GM06990 (cell line): Measurements from ENCODE around the gene TBC1D4.

ENCODE experiments used
- DNase-seq: peaks from one replicate; pipeline ENCODE4 v3.0.0-alpha.2; 2011; ENCODE audit not compliant: insufficient read length; ENCODE audit errors: extremely low read depth
- H3K27me3 ChIP-seq: replicated peaks from 2 replicates; pipeline ENCODE4 v1.6.0; 2011; ENCODE audit warnings: low read length; ENCODE audit not compliant: control insufficient read depth, insufficient read depth
- H3K36me3 ChIP-seq: 2 replicates; pipeline ENCODE4 v1.5.1; 2011; ENCODE audit warnings: low read length; ENCODE audit not compliant: control insufficient read depth, insufficient read depth
- H3K4me3 ChIP-seq: replicated peaks from 2 replicates; pipeline ENCODE4 v1.5.1; 2011; ENCODE audit warnings: low read depth, mild to moderate bottlenecking, control low read depth, low read length
- TF ChIP-seq, protein P1 (sequence below): IDR thresholded peaks from 2 replicates; pipeline ENCODE4 v1.5.1; 2011; ENCODE audit warnings: low read length, control low read depth, mild to moderate bottlenecking, inconsistent platforms; ENCODE audit not compliant: insufficient read depth, poor library complexity, severe bottlenecking

The TBC1D4 gene

DNA sequence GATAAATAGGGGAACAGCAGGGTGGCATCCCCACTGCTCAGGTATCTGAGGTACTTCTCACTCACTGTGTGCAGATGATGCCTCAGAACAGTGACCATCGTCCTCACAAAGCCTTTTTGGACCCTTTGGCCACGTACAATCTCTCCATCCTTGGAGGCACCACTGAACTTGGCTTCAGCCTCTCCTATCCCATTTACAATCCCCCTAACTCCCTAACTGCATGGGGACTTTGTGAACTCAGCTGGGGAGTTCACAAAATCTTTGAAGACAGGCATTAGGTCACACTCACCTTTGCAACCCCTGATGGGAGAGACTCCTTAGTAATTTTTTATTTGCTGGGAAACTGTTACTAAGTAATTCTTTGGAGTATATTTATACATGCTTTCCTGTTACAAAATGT is 60.8 kb downstream of the TBC1D4 start:
- DNase-seq = no peak
- Histone ChIP-seq H3K27me3 (no peaks in the 10 kb centered on the region), H3K4me3 (no peak overlapping the region), H3K36me3 (no peaks in the 10 kb centered on the region)
- TF ChIP-seq, protein P1, sequence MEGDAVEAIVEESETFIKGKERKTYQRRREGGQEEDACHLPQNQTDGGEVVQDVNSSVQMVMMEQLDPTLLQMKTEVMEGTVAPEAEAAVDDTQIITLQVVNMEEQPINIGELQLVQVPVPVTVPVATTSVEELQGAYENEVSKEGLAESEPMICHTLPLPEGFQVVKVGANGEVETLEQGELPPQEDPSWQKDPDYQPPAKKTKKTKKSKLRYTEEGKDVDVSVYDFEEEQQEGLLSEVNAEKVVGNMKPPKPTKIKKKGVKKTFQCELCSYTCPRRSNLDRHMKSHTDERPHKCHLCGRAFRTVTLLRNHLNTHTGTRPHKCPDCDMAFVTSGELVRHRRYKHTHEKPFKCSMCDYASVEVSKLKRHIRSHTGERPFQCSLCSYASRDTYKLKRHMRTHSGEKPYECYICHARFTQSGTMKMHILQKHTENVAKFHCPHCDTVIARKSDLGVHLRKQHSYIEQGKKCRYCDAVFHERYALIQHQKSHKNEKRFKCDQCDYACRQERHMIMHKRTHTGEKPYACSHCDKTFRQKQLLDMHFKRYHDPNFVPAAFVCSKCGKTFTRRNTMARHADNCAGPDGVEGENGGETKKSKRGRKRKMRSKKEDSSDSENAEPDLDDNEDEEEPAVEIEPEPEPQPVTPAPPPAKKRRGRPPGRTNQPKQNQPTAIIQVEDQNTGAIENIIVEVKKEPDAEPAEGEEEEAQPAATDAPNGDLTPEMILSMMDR = no peak

DNA sequence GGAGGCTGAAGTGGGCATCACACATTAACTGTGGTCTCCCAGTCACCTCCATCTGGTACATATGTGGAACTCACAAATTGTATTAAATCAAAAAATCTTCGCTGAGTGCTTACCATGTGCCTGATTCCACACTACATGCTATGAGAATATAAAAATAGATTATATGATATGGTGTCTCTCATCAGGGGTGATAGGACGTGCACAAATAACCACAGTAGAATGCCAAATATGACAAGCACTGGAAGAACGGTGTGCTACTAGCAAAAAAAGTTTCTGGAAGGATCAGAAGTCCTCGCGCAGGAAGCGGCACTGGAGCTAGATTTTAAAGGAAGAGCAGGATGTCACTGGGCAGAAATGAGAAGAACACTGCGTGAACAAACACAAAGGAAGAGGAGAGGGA is 62.3 kb downstream of the TBC1D4 start:
- DNase-seq = no peak
- TF ChIP-seq, protein P1 = no peak
- no peak overlapping the region for H3K4me3 ChIP-seq
- H3K36me3 ChIP-seq = no peaks in the 10 kb centered on the region
- no peaks in the 10 kb centered on the region for H3K27me3 ChIP-seq

DNA sequence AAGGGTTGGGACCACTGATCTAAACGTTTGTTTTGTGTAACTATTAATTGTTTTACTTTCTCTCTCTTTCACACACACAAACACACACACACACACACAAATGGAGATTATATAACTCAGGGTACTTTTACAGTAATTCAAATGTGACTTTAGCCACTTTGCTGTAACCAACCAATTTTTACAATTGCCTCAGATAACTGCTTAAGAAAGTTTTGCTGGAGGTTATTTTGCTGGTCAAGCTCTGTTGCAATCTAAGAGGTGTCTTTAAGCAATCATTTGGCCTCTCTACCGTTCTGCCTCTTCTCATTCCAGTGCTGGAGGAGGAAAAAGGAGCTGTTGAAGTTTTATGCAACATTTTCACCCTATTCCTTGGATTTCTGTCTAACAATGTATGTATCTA is 63.0 kb downstream of the TBC1D4 start:
- Histone ChIP-seq H3K4me3 (no peak overlapping the region), H3K36me3 (no peaks in the 10 kb centered on the region), H3K27me3 (no peaks in the 10 kb centered on the region)
- TF ChIP-seq, protein P1 = no peak
- no peak for DNase-seq

DNA sequence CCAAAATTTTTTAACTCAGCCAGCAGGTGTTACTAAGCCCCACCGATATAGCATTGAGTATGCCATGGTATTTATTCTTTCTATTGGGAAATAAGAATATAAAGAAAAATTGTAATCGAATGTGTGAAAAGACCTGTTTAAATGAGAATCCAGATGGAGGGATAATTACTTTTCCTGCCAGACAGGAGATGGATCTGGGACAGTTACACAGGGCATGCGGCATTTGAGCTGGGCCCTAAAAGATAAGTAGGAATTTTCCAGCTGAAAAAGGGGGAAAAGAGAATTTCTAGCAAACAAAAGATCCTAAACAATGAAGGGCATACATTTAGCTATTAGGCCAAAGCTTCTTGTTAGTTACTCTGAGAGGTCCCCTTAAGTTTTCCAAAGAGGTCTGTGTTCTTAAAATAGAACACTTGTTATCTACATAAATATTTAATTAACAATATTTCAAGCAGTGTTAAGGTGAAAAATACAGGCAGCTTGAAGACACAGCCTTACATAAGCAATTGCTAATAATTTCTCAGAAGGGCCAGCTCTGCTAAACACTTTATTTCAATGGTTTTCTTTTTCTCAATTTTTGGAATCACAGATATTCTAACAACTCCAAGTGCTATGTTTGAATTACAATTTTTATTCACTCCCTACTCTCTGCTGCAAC is 63.7 kb downstream of the TBC1D4 start:
- no peak overlapping the region for H3K4me3 ChIP-seq
- no peaks in the 10 kb centered on the region for H3K36me3 ChIP-seq
- no peak for DNase-seq
- H3K27me3 ChIP-seq = no peaks in the 10 kb centered on the region
- TF ChIP-seq, protein P1 = no peak

DNA sequence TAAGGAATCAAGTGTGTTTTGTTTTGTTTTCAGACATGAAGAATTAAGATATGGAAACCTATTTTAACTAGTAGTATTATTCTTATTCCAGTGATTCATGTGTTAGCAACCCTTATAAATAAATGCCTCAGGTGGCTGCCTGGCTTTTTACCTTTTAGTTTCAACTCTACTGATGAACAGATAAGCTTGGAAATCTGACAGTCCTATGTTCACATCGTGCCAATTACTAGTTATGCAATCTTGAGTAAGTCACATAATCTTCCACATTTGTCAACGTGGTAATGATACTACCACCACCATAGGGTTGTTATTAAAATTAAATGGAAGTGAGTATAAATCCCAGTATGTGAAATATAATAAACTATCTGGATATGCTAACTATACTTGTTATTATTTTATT is 64.3 kb downstream of the TBC1D4 start:
- Histone ChIP-seq H3K36me3 (no peaks in the 10 kb centered on the region), H3K4me3 (no peak overlapping the region), H3K27me3 (no peaks in the 10 kb centered on the region)
- TF ChIP-seq, protein P1 = no peak
- DNase-seq = no peak

DNA sequence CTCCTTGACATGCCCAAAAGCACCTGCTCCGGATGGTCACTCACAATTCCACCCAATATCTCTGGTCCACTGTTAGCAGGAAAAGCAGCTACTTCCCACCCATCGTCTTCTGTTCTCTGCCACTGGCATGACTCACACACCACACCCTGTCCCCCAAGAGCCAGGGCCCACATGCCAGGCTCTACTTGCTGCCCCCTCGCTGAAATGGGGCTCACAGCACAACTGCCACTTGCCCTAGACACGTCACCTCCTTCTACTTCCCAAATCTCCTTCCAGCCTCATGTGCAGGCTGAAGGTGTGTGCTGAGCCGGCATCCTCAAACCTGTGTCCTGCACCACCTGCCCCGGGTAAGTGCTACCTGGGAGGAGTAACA is 65.0 kb downstream of the TBC1D4 start:
- H3K36me3 ChIP-seq = no peaks in the 10 kb centered on the region
- no peak for DNase-seq
- no peak overlapping the region for H3K4me3 ChIP-seq
- no peaks in the 10 kb centered on the region for H3K27me3 ChIP-seq
- TF ChIP-seq, protein P1 = no peak
